K562 (cell line): ENCODE measurements around the gene RNU6-9. TPM values are rescaled to one million over a fixed set of nuclear protein-coding genes. Genes with fewer than 3 reads are reported as not detected.
A peak's percentile ranks its signal among the peaks of the same experiment; 100 is the strongest.

Experiments
- ARID2 ChIP-seq: fragments of 450-650 bp; IDR thresholded peaks from 2 replicates; pipeline ENCODE4 v1.6.1; 2017; ENCODE audit warnings: antibody characterized with exemption, mild to moderate bottlenecking
- ATF1 ChIP-seq, 2 experiments: fragments of 450-650 bp in 1 of 2; IDR thresholded peaks; 2 replicates each; pipeline ENCODE4 v1.6.1; 2016; ENCODE audit warnings: missing compliant biosample characterization in 1 of 2, missing genetic modification characterization in 1 of 2
- CAMTA2 ChIP-seq: fragments of 250-450 bp; sonication (Bioruptor Pico); conservative IDR thresholded peaks from 2 replicates; pipeline ENCODE4 v1.5.1; 2022
- CCAR2 ChIP-seq: fragments of 200-400 bp; formaldehyde crosslinking; IDR thresholded peaks from 2 replicates; pipeline ENCODE4 v1.6.1; 2017; ENCODE audit warnings: mild to moderate bottlenecking, low read depth, low read length
- CHD1 ChIP-seq: fragments of 200-600 bp; sonication (generic); IDR thresholded peaks from one replicate; pipeline ENCODE4 v1.6.1; 2012; ENCODE audit warnings: mild to moderate bottlenecking, moderate library complexity, low read length, inconsistent platforms
- FOXJ3 ChIP-seq: sonication (generic); formaldehyde crosslinking; IDR thresholded peaks from 2 replicates; pipeline ENCODE4 v1.4.0; 2020; ENCODE audit warnings: mild to moderate bottlenecking, missing genetic modification reagents
- GABPA ChIP-seq: fragments of 200-800 bp; sonication (Bioruptor generic); conservative IDR thresholded peaks from 2 replicates; pipeline ENCODE4 v1.6.1; 2016; ENCODE audit warnings: low read depth, missing genetic modification characterization, missing compliant biosample characterization
- GATA2 ChIP-seq: sonication (generic); formaldehyde crosslinking; IDR thresholded peaks from 2 replicates; pipeline ENCODE4 v1.4.0; 2020; ENCODE audit warnings: mild to moderate bottlenecking, missing genetic modification reagents
- NR2C1 ChIP-seq, 2 experiments: fragments of 450-650 bp; IDR thresholded peaks; 2 replicates each; pipeline ENCODE4 v1.6.1; 2017; ENCODE audit warnings: mild to moderate bottlenecking in 2 of 2, antibody characterized with exemption in 1 of 2, inconsistent platforms in 1 of 2, missing compliant biosample characterization in 1 of 2, missing genetic modification characterization in 1 of 2
- SMAD1 ChIP-seq: fragments of 150-350 bp; IDR thresholded peaks from 2 replicates; pipeline ENCODE4 v1.6.1; 2014; ENCODE audit warnings: low read length, low read depth; ENCODE audit not compliant: partially characterized antibody
- SMAD4 ChIP-seq: fragments of 250-450 bp; sonication (Bioruptor Pico); conservative IDR thresholded peaks from 2 replicates; pipeline ENCODE4 v1.8.0; 2021; ENCODE audit warnings: inconsistent platforms, mild to moderate bottlenecking, moderate library complexity
- SMC3 ChIP-seq: conservative IDR thresholded peaks from 2 replicates; pipeline ENCODE4 v1.6.1; 2011; ENCODE audit warnings: low read depth, low read length, improper control_type of control experiment; ENCODE audit not compliant: insufficient read depth
- SRSF1 ChIP-seq: fragments of 200-400 bp; formaldehyde crosslinking; IDR thresholded peaks from 2 replicates; pipeline ENCODE4 v1.6.1; 2017; ENCODE audit warnings: mild to moderate bottlenecking, low read depth, low read length, moderate library complexity
- XRCC5 ChIP-seq: fragments of 200-400 bp; formaldehyde crosslinking; IDR thresholded peaks from 2 replicates; pipeline ENCODE4 v1.6.1; 2017; ENCODE audit warnings: low read depth, mild to moderate bottlenecking, low read length
- YY1 ChIP-seq, 3 experiments: IDR thresholded peaks; 2 replicates each; pipeline ENCODE4 v1.6.1; 2011; ENCODE audit warnings: low read length in 2 of 3, mild to moderate bottlenecking in 2 of 3, moderate library complexity in 2 of 3, borderline replicate concordance in 1 of 3, control low read depth in 1 of 3, low read depth in 1 of 3; ENCODE audit not compliant: insufficient read depth in 3 of 3, insufficient replicate concordance in 2 of 3, control insufficient read depth in 1 of 3, insufficient read length in 1 of 3; ENCODE audit errors: extremely low read depth in 1 of 3
- ZNF282 ChIP-seq: sonication (generic); formaldehyde crosslinking; IDR thresholded peaks from 2 replicates; pipeline ENCODE4 v1.8.1; 2023; ENCODE audit warnings: missing genetic modification reagents
- ZNF384 ChIP-seq: IDR thresholded peaks from 2 replicates; pipeline ENCODE4 v1.6.1; 2012; ENCODE audit warnings: low read depth, low read length, improper control_type of control experiment
- polyA plus RNA-seq, 8 experiments: library from polyadenylated mRNA; depleted of rRNA in 4 of 8; stranded (reverse) in 5 of 8; unstranded in 3 of 8; fragments of >200 nt; fragmentation: Nextera tagmentation in 2 of 8; fragmentation: Illumina TruSeq in 1 of 8; extraction: Ambion mirVana in 2 of 8; extraction: Trizol in 1 of 8; gene quantifications; 2 replicates each; pipeline versions ENCODE4 v1.2.1 to v1.2.3, GENCODE V29; 2011 to 2014; ENCODE audit warnings: inconsistent platforms in 1 of 8, missing spikeins in 1 of 8
- total RNA-seq, 7 experiments: library from RNA; depleted of rRNA in 6 of 7; stranded (reverse); fragments of >200 nt in 6 of 7; fragmentation: Illumina TruSeq in 2 of 7; extraction: Trizol in 2 of 7; gene quantifications; 2 replicates each; pipeline versions ENCODE4 v1.2.1 to v1.2.3, GENCODE V29; 2011 to 2021; ENCODE audit warnings: low replicate concordance in 1 of 7
- TF ChIP-seq, protein P1 (sequence below), 2 experiments: fragments of 450-650 bp; IDR thresholded peaks; 2 replicates each; pipeline ENCODE4 v1.6.1; 2018; ENCODE audit warnings: mild to moderate bottlenecking in 2 of 2, low read depth in 1 of 2; ENCODE audit not compliant: partially characterized antibody in 2 of 2
- TF ChIP-seq, protein P2 (sequence below): sonication (generic); formaldehyde crosslinking; IDR thresholded peaks from 2 replicates; pipeline ENCODE4 v1.8.1; 2023; ENCODE audit warnings: mild to moderate bottlenecking, missing genetic modification reagents
- TF ChIP-seq, protein P3 (sequence below), 2 experiments: fragments of 450-650 bp; IDR thresholded peaks; 2 replicates each; pipeline ENCODE4 v1.6.1; 2016

The RNU6-9 gene
- total and polyA plus RNA-seq, 9 of the 15 experiments (the other 6 are each of a cell fraction or from before 2014, with no cell fraction given) = not detected

DNA sequence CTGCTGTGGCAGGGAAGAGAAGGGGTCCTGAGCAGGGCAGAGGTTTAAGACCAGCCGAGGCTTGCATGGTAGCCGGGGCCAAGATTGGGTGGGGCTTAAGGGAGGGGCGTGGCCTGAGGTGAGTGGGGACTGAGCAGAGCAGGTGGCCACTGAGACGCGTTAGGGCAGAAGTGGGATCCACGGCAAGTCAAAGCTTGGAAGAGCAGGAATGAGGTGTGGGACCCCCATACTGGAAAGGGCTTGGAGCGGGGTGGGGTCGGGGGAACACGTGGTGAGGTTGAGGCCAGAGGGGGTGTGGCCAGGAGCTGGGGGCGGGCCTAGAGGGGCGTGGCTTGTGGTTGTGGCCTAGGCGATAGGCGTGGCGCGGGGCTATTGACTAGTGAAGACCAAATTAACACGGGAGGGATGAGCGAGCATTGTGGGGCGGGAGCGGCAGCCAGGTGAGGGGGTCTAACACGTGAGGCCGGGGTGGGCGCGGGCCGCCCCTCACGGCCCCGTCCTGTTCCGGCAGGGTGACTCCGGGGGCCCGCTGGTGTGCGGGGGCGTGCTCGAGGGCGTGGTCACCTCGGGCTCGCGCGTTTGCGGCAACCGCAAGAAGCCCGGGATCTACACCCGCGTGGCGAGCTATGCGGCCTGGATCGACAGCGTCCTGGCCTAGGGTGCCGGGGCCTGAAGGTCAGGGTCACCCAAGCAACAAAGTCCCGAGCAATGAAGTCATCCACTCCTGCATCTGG lies 30.5 kb upstream of the RNU6-9 start (continued):
- TF ChIP-seq ATF1 (CRISPR knock-in tag; IDR thresholded peaks at IDR 0.05) (no peak), ATF1 (tag; IDR thresholded peaks at IDR 0.05) (no peak), XRCC5 (no peak; the same call in 1 of the 2 replicates), CAMTA2 (CRISPR knock-in tag) (no peak), SRSF1 (no peak), NR2C1 (IDR thresholded peaks at IDR 0.05) (no peak), NR2C1 (tag; IDR thresholded peaks at IDR 0.05) (no peak), CCAR2 (no peak), CHD1 (peak; percentile 41), SMAD4 (CRISPR knock-in tag) (no peak), YY1 (IDR thresholded peaks at IDR 0.05; ENCODE audit: borderline replicate concordance in 1 of 3, control insufficient read depth in 1 of 3, extremely low read depth in 1 of 3, insufficient read depth in 3 of 3, insufficient read length in 1 of 3, insufficient replicate concordance in 2 of 3, low read depth in 1 of 3, low read length in 2 of 3) (no peak), SMAD1 (no peak), GABPA (tag) (no peak), ZNF384 (no peak), SMC3 (no peak), FOXJ3 (CRISPR knock-in tag) (no peak), GATA2 (CRISPR knock-in tag) (no peak), ZNF282 (CRISPR knock-in tag) (no peak), ARID2 (no peak)
- TF ChIP-seq, protein P1, sequence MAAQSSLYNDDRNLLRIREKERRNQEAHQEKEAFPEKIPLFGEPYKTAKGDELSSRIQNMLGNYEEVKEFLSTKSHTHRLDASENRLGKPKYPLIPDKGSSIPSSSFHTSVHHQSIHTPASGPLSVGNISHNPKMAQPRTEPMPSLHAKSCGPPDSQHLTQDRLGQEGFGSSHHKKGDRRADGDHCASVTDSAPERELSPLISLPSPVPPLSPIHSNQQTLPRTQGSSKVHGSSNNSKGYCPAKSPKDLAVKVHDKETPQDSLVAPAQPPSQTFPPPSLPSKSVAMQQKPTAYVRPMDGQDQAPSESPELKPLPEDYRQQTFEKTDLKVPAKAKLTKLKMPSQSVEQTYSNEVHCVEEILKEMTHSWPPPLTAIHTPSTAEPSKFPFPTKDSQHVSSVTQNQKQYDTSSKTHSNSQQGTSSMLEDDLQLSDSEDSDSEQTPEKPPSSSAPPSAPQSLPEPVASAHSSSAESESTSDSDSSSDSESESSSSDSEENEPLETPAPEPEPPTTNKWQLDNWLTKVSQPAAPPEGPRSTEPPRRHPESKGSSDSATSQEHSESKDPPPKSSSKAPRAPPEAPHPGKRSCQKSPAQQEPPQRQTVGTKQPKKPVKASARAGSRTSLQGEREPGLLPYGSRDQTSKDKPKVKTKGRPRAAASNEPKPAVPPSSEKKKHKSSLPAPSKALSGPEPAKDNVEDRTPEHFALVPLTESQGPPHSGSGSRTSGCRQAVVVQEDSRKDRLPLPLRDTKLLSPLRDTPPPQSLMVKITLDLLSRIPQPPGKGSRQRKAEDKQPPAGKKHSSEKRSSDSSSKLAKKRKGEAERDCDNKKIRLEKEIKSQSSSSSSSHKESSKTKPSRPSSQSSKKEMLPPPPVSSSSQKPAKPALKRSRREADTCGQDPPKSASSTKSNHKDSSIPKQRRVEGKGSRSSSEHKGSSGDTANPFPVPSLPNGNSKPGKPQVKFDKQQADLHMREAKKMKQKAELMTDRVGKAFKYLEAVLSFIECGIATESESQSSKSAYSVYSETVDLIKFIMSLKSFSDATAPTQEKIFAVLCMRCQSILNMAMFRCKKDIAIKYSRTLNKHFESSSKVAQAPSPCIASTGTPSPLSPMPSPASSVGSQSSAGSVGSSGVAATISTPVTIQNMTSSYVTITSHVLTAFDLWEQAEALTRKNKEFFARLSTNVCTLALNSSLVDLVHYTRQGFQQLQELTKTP (IDR thresholded peaks at IDR 0.05; ENCODE audit: low read depth in 1 of 2, partially characterized antibody in 2 of 2) = no peak
- TF ChIP-seq, protein P2, sequence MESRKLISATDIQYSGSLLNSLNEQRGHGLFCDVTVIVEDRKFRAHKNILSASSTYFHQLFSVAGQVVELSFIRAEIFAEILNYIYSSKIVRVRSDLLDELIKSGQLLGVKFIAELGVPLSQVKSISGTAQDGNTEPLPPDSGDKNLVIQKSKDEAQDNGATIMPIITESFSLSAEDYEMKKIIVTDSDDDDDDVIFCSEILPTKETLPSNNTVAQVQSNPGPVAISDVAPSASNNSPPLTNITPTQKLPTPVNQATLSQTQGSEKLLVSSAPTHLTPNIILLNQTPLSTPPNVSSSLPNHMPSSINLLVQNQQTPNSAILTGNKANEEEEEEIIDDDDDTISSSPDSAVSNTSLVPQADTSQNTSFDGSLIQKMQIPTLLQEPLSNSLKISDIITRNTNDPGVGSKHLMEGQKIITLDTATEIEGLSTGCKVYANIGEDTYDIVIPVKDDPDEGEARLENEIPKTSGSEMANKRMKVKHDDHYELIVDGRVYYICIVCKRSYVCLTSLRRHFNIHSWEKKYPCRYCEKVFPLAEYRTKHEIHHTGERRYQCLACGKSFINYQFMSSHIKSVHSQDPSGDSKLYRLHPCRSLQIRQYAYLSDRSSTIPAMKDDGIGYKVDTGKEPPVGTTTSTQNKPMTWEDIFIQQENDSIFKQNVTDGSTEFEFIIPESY = peak; percentile 72; the same call in 1 of the 2 replicates
- TF ChIP-seq, protein P3, sequence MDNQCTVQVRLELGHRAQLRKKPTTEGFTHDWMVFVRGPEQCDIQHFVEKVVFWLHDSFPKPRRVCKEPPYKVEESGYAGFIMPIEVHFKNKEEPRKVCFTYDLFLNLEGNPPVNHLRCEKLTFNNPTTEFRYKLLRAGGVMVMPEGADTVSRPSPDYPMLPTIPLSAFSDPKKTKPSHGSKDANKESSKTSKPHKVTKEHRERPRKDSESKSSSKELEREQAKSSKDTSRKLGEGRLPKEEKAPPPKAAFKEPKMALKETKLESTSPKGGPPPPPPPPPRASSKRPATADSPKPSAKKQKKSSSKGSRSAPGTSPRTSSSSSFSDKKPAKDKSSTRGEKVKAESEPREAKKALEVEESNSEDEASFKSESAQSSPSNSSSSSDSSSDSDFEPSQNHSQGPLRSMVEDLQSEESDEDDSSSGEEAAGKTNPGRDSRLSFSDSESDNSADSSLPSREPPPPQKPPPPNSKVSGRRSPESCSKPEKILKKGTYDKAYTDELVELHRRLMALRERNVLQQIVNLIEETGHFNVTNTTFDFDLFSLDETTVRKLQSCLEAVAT (IDR thresholded peaks at IDR 0.05) = 0 out of 4 replicates have a peak, but pooled peaks of 1 of the 2 experiments have one; percentile 17
